ENCODE data around the gene ENPP4.
A peak's percentile ranks its signal among the peaks of the same experiment; 100 is the strongest.

Gene ENPP4

DNA sequence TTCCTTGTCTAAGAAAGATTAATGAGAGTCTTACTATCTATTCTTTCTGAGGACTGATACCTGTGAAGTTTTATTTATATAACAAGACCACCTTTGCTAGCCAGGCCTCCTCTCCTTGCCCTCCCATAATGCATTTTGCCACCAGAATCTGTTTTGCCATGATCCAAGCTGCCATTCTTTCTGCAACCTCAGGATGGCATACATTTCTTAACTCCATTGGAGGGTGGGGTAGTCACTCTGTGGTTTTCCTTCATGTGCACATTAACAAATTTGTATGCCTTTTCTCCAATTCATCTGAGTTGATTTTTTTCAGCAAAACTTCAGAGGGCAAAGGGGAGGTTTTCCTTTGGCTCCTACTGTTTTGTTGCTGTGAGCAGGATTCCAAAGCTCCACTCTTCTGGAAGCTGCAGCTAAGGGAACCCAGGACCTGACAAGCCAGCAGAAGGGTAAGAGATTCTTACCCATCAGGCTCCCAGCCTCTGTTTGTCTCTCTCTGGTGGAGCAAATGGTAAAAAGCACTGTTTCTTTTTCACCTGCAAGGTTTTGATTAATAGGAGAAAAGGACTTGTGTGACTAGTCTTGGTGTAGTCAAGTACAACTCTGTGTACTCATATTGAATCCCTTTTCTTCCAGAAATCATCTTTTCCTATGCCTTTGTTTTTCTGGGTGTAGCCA is 26.2 kb upstream of the ENPP4 start:
- TF ChIP-seq, protein P1, sequence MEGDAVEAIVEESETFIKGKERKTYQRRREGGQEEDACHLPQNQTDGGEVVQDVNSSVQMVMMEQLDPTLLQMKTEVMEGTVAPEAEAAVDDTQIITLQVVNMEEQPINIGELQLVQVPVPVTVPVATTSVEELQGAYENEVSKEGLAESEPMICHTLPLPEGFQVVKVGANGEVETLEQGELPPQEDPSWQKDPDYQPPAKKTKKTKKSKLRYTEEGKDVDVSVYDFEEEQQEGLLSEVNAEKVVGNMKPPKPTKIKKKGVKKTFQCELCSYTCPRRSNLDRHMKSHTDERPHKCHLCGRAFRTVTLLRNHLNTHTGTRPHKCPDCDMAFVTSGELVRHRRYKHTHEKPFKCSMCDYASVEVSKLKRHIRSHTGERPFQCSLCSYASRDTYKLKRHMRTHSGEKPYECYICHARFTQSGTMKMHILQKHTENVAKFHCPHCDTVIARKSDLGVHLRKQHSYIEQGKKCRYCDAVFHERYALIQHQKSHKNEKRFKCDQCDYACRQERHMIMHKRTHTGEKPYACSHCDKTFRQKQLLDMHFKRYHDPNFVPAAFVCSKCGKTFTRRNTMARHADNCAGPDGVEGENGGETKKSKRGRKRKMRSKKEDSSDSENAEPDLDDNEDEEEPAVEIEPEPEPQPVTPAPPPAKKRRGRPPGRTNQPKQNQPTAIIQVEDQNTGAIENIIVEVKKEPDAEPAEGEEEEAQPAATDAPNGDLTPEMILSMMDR (IDR thresholded peaks at IDR 0.05; ENCODE audit: poor library complexity, severe bottlenecking), result no peak
- no peaks in the 10 kb centered on the region for H3K27me3 ChIP-seq (ENCODE audit: insufficient read depth, poor library complexity, severe bottlenecking)
- DNase-seq (ENCODE audit: low spot score) (no peak), ATAC-seq (ENCODE audit: low read depth) (no peak)
- H3K27ac ChIP-seq (ENCODE audit: poor library complexity, severe bottlenecking), result no peak overlapping the region
- H3K9me3 ChIP-seq (ENCODE audit: severe bottlenecking), result no peaks in the 10 kb centered on the region
- H3K4me1 ChIP-seq (ENCODE audit: insufficient read depth, poor library complexity, severe bottlenecking), result no peaks in the 10 kb centered on the region
- H3K4me3 ChIP-seq (ENCODE audit: severe bottlenecking), result no peak overlapping the region
- no peaks in the 10 kb centered on the region for H3K36me3 ChIP-seq (ENCODE audit: low read depth)

DNA sequence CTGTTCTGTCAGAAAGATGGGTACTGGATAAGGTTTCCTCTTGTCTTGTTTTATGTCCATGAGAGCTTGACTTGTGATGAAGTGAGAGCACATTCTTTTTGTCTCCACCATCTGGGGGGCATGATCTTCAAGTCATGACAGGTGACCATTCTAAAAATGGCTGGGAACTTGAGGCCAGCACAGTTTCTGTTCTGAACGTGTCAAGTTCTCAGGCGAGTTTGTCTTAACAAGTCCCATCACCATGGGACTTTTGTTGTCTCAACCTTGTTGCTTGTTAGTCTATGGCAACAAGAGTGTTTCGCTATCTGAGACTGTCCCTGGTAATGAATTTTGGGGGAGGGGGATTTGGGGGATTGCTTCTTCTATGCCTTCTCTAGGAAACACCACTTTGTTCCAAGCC is 25.6 kb upstream of the ENPP4 start:
- Histone ChIP-seq H3K9me3 (ENCODE audit: severe bottlenecking) (no peaks in the 10 kb centered on the region), H3K36me3 (ENCODE audit: low read depth) (no peaks in the 10 kb centered on the region), H3K27me3 (ENCODE audit: insufficient read depth, poor library complexity, severe bottlenecking) (no peaks in the 10 kb centered on the region), H3K4me1 (ENCODE audit: insufficient read depth, poor library complexity, severe bottlenecking) (no peaks in the 10 kb centered on the region), H3K4me3 (ENCODE audit: severe bottlenecking) (no peak overlapping the region), H3K27ac (ENCODE audit: poor library complexity, severe bottlenecking) (no peak overlapping the region)
- TF ChIP-seq, protein P1 (IDR thresholded peaks at IDR 0.05; ENCODE audit: poor library complexity, severe bottlenecking), result no peak
- DNase-seq (ENCODE audit: low spot score), result no peak
- no peak for ATAC-seq (ENCODE audit: low read depth)

DNA sequence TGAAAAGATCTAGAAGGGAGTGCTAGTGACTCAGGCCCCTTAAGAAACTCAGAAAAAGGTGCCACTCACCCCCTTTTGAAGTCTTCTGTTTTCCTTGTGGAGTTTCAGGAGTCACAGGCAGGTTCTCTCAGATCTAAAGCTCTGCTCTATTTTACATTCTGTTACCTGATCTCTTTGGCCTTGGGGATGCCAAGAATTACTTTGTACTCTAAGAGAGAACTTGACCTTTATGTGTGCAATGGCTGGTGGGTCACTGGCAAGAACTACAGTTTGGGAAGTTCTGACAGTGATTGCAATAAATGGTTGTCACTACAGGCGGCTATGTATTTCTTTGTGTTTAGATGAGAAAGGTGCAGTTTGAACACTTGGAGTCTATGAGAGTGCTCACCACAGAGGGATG is 24.2 kb upstream of the ENPP4 start:
- no peak overlapping the region for H3K27ac ChIP-seq (ENCODE audit: poor library complexity, severe bottlenecking)
- TF ChIP-seq, protein P1 (IDR thresholded peaks at IDR 0.05; ENCODE audit: poor library complexity, severe bottlenecking), result no peak
- no peak overlapping the region for H3K4me3 ChIP-seq (ENCODE audit: severe bottlenecking)
- H3K9me3 ChIP-seq (ENCODE audit: severe bottlenecking), result no peaks in the 10 kb centered on the region
- H3K36me3 ChIP-seq (ENCODE audit: low read depth), result no peaks in the 10 kb centered on the region
- DNase-seq (ENCODE audit: low spot score) (no peak), ATAC-seq (ENCODE audit: low read depth) (no peak)
- no peaks in the 10 kb centered on the region for H3K4me1 ChIP-seq (ENCODE audit: insufficient read depth, poor library complexity, severe bottlenecking)
- no peaks in the 10 kb centered on the region for H3K27me3 ChIP-seq (ENCODE audit: insufficient read depth, poor library complexity, severe bottlenecking)

DNA sequence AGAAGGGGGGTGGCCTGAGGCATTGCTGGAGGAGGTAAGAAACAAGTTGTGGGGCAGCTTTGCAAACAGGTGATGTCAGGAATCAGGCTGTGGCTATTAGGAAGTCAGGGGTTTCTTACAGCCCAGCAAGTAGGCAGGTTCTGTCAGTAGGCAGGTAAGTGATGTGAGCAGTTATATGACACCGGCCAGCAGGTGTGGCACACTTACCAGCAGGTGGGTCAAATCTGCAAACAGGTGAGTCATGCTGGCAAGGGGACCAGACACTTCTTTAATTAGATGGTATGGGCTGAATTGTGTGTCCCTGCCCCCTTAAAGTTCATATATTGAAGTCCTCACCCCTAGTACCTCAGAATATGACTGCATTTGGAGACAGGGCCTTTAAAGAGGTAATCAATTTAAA is 16.4 kb upstream of the ENPP4 start:
- H3K4me1 ChIP-seq (ENCODE audit: insufficient read depth, poor library complexity, severe bottlenecking), result no peaks in the 10 kb centered on the region
- DNase-seq (ENCODE audit: low spot score) (no peak), ATAC-seq (ENCODE audit: low read depth) (peak; percentile 51; the same call in 2 of the 3 replicates)
- no peaks in the 10 kb centered on the region for H3K9me3 ChIP-seq (ENCODE audit: severe bottlenecking)
- H3K27ac ChIP-seq (ENCODE audit: poor library complexity, severe bottlenecking), result no peak overlapping the region
- TF ChIP-seq, protein P1 (IDR thresholded peaks at IDR 0.05; ENCODE audit: poor library complexity, severe bottlenecking), result no peak
- no peak overlapping the region for H3K4me3 ChIP-seq (ENCODE audit: severe bottlenecking)
- no peaks in the 10 kb centered on the region for H3K36me3 ChIP-seq (ENCODE audit: low read depth)
- H3K27me3 ChIP-seq (ENCODE audit: insufficient read depth, poor library complexity, severe bottlenecking), result no peaks in the 10 kb centered on the region

DNA sequence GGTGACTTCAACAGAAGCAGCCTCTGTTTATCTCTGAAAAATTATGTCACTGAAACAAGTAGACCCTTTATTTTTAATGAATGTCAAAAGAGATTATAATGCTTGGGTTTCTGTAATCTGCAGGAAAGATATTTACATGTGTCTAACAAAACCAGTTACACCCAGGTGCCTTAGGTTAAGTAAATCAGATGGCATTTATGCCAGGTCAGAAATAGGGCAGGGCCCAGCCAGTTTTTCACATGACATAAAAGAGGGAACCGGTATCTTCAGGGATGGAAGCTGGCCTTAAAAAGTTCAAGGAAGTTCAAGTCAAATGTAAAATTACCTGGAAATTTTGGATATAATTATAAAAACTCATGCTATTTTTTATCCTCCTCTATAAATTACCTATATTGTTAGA is 14.2 kb upstream of the ENPP4 start:
- H3K27ac ChIP-seq (ENCODE audit: poor library complexity, severe bottlenecking), result no peak overlapping the region
- H3K4me1 ChIP-seq (ENCODE audit: insufficient read depth, poor library complexity, severe bottlenecking), result no peaks in the 10 kb centered on the region
- no peaks in the 10 kb centered on the region for H3K9me3 ChIP-seq (ENCODE audit: severe bottlenecking)
- no peak for ATAC-seq (ENCODE audit: low read depth)
- TF ChIP-seq, protein P1 (IDR thresholded peaks at IDR 0.05; ENCODE audit: poor library complexity, severe bottlenecking), result no peak
- no peaks in the 10 kb centered on the region for H3K27me3 ChIP-seq (ENCODE audit: insufficient read depth, poor library complexity, severe bottlenecking)
- H3K4me3 ChIP-seq (ENCODE audit: severe bottlenecking), result no peak overlapping the region
- H3K36me3 ChIP-seq (ENCODE audit: low read depth), result no peaks in the 10 kb centered on the region
- no peak for DNase-seq (ENCODE audit: low spot score)

Data from RWPE2 (cell line).